H1 (cell line): ENCODE data around the gene COPS6. TPM values are rescaled to one million over a fixed set of nuclear protein-coding genes. Genes with fewer than 3 reads are reported as not detected.

Experiments used
- ASH2L ChIP-seq: fragments of 200-600, 300-600 bp; sonication (generic); IDR thresholded peaks from one replicate; pipeline ENCODE4 v1.7.1; 2017; ENCODE audit warnings: low read length
- CREB1 ChIP-seq: IDR thresholded peaks from 2 replicates; pipeline ENCODE4 v1.6.1; 2012; ENCODE audit warnings: inconsistent platforms
- JUND ChIP-seq: IDR thresholded peaks from 2 replicates; pipeline ENCODE4 v1.6.1; 2011; ENCODE audit warnings: mild to moderate bottlenecking, improper control_type of control experiment, low read length
- POLR2A ChIP-seq, 2 experiments: IDR thresholded peaks; 1 replicate in 1 of 2; 2 replicates in 1 of 2; pipeline ENCODE4 v1.6.1; 2011; ENCODE audit warnings: low read depth in 2 of 2, low read length in 2 of 2, mild to moderate bottlenecking in 2 of 2; ENCODE audit errors: control extremely low read depth in 1 of 2
- POLR2AphosphoS5 ChIP-seq: IDR thresholded peaks from 2 replicates; pipeline ENCODE4 v1.6.1; 2011; ENCODE audit warnings: low read depth, low read length
- RNF2 ChIP-seq: fragments of 200-900, 300-1000 bp; sonication (generic); IDR thresholded peaks from 2 replicates; pipeline ENCODE4 v1.7.1; 2016; ENCODE audit warnings: borderline replicate concordance, low read depth, mild to moderate bottlenecking, antibody characterized with exemption, low read length; ENCODE audit not compliant: poor library complexity, severe bottlenecking; ENCODE audit errors: missing control alignments
- SAP30 ChIP-seq: fragments of 300-600 bp; sonication (generic); IDR thresholded peaks from 2 replicates; pipeline ENCODE4 v1.7.1; 2012; ENCODE audit warnings: low read length, moderate library complexity, mild to moderate bottlenecking, inconsistent platforms; ENCODE audit not compliant: insufficient read depth, insufficient replicate concordance
- SP1 ChIP-seq: IDR thresholded peaks from 2 replicates; pipeline ENCODE4 v1.6.1; 2011; ENCODE audit warnings: low read depth, low read length
- SRF ChIP-seq: IDR thresholded peaks from 2 replicates; pipeline ENCODE4 v1.6.1; 2011; ENCODE audit warnings: mild to moderate bottlenecking, low read depth, low read length, moderate library complexity
- TAF1 ChIP-seq: IDR thresholded peaks from 2 replicates; pipeline ENCODE4 v1.6.1; 2011; ENCODE audit warnings: mild to moderate bottlenecking, low read depth, low read length
- TAF7 ChIP-seq: optimal IDR thresholded peaks from 2 replicates; pipeline ENCODE3; 2011; ENCODE audit warnings: low read depth, mild to moderate bottlenecking, inconsistent platforms, low read length, moderate library complexity, borderline replicate concordance
- TBP ChIP-seq: IDR thresholded peaks from 2 replicates; pipeline ENCODE4 v1.6.1; 2011; ENCODE audit warnings: low read depth, low read length, improper control_type of control experiment
- TEAD4 ChIP-seq: IDR thresholded peaks from 2 replicates; pipeline ENCODE4 v1.6.1; 2012; ENCODE audit warnings: low read depth, low read length, inconsistent platforms, mixed read lengths
- polyA plus RNA-seq, 7 experiments: library from polyadenylated mRNA; depleted of rRNA in 3 of 7; stranded (reverse) in 5 of 7; unstranded in 2 of 7; fragments of >200 nt in 5 of 7; fragments of 200-250 nt in 2 of 7; gene quantifications; 1 replicate in 5 of 7; 2 replicates in 1 of 7; 4 replicates in 1 of 7; pipeline versions ENCODE4 v1.2.1 to v1.2.3, GENCODE V29; 2011 to 2013; ENCODE audit warnings: missing spikeins in 2 of 7, mixed read lengths in 2 of 7
- total RNA-seq: library from RNA; stranded (reverse); fragmentation: NEBNext Ultra II Directional; extraction: Animal tissue kit (Norgen Biotek cat#: 25700); gene quantifications from 2 replicates; pipeline ENCODE4 v1.2.1, GENCODE V29; 2021
- TF ChIP-seq, protein P1 (sequence below): IDR thresholded peaks from 2 replicates; pipeline ENCODE4 v1.6.1; 2012; ENCODE audit warnings: low read length, inconsistent platforms

COPS6 gene
- total and polyA plus RNA-seq, 2 of the 8 experiments (the other 6 are each of a cell fraction or from before 2014, with no cell fraction given): 127 to 225 TPM

DNA sequence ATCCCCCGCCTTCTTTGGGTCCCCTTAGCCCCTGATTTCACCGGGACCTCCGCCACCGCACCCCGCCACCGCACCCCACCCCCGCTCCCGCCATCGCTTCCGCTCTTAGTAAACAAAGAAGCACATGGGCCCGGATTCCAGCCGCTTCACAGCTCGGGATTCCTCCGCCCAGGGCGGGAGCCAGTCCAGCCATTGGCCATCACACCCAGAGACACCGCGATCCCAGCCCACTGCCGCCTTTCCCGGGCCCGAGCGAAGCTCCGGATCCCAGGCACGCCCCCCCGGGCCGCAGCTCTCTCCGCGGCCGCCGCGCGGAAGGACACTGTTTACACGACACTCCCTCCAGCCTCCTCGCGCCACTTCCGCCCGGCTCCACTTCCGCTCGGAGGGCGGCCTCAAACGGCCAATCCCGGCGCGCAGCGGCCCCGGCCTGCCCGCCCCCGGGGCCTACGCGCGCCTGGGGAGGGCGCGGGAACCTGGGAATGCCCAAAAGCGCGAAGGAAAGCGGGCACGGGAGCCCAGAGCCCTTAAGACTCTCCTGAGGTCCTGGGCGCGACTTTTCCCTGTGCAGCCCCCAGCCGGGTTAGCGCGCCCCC, 11.7 kb downstream of the COPS6 start (continued):
- TF ChIP-seq, protein P1, sequence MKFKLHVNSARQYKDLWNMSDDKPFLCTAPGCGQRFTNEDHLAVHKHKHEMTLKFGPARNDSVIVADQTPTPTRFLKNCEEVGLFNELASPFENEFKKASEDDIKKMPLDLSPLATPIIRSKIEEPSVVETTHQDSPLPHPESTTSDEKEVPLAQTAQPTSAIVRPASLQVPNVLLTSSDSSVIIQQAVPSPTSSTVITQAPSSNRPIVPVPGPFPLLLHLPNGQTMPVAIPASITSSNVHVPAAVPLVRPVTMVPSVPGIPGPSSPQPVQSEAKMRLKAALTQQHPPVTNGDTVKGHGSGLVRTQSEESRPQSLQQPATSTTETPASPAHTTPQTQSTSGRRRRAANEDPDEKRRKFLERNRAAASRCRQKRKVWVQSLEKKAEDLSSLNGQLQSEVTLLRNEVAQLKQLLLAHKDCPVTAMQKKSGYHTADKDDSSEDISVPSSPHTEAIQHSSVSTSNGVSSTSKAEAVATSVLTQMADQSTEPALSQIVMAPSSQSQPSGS: no peak
- TF ChIP-seq TEAD4 (peak; percentile 81), TAF1 (peak; percentile 91), SAP30 (peak; percentile 39), CREB1 (peak; percentile 73; the same call in 1 of the 2 replicates), JUND (no peak), ASH2L (peak; percentile 58), RNF2 (no peak), POLR2AphosphoS5 (peak; percentile 88), TAF7 (peak; percentile 7), TBP (peak; percentile 90), POLR2A (IDR thresholded peaks at IDR 0.05; ENCODE audit: control extremely low read depth in 1 of 2, low read depth in 2 of 2, low read length in 2 of 2) (peak in 1 of 2 experiments; percentile 61; a peak in 2 of 3 replicates), SP1 (peak; percentile 24; the same call in 1 of the 2 replicates), SRF (no peak)
- TF ChIP-seq, all 59 proteins: peak for 21
